NT2/D1 (cell line): ENCODE data around the gene BRPF1.
"Not testable (repeated sequence)": the region's sequence is repeated elsewhere in the genome, so short reads cannot be mapped to it uniquely, and the experiment has no call there.

ENCODE experiments used
- DNase-seq: peaks from one replicate; pipeline ENCODE4 v3.0.0-alpha.2; 2011; ENCODE audit warnings: low read depth, low spot score
- H3K27me3 ChIP-seq: 2 replicates; pipeline ENCODE4 v1.6.0; 2011; ENCODE audit warnings: mild to moderate bottlenecking; ENCODE audit not compliant: insufficient read length, insufficient read depth
- H3K36me3 ChIP-seq: 2 replicates; pipeline ENCODE4 v1.6.1; 2011; ENCODE audit warnings: mild to moderate bottlenecking, low read length, mixed read lengths; ENCODE audit not compliant: insufficient read depth, insufficient read length
- H3K4me1 ChIP-seq: 2 replicates; pipeline ENCODE4 v1.5.1; 2011; ENCODE audit not compliant: insufficient read depth, insufficient read length
- H3K4me3 ChIP-seq: 2 replicates; pipeline ENCODE4 v1.5.1; 2011; ENCODE audit warnings: low read depth; ENCODE audit not compliant: insufficient read length
- H3K9ac ChIP-seq: 2 replicates; pipeline ENCODE4 v1.6.0; 2011; ENCODE audit warnings: low read depth; ENCODE audit not compliant: insufficient read length
- H3K9me3 ChIP-seq: 2 replicates; pipeline ENCODE4 v1.5.1; 2011; ENCODE audit warnings: mild to moderate bottlenecking, low read length; ENCODE audit not compliant: insufficient read depth
- SUZ12 ChIP-seq: IDR thresholded peaks from 2 replicates; pipeline ENCODE4 v1.6.1; 2011; ENCODE audit not compliant: insufficient read length, insufficient read depth; ENCODE audit errors: extremely low read depth
- YY1 ChIP-seq: IDR thresholded peaks from 2 replicates; pipeline ENCODE4 v1.6.1; 2011; ENCODE audit not compliant: insufficient read length, insufficient read depth
- ZNF274 ChIP-seq: IDR thresholded peaks from 2 replicates; pipeline ENCODE4 v1.6.1; 2011; ENCODE audit warnings: mild to moderate bottlenecking, low read depth, low read length

BRPF1 gene

GRCh38 chr3:9770276-9770812 lies 38.8 kb downstream of the BRPF1 start:
- TF ChIP-seq ZNF274, result no peak
- no peak for TF ChIP-seq YY1
- no peak for TF ChIP-seq SUZ12
- H3K4me3 ChIP-seq, result peak overlapping the region; percentile 35
- H3K4me1 ChIP-seq, result peaks cover 11% of the 10 kb centered on the region
- peaks cover 13% of the 10 kb centered on the region for H3K27me3 ChIP-seq
- no peaks in the 10 kb centered on the region for H3K9me3 ChIP-seq
- H3K9ac ChIP-seq, result peak overlapping the region; percentile 79
- no peak for DNase-seq
- H3K36me3 ChIP-seq, result peaks cover 6% of the 10 kb centered on the region

GRCh38 chr3:9771007-9771406 lies 39.5 kb downstream of the BRPF1 start:
- not testable (repeated sequence) for H3K9me3 ChIP-seq, H3K36me3 ChIP-seq, H3K4me1 ChIP-seq, DNase-seq, H3K4me3 ChIP-seq, H3K9ac ChIP-seq
- peaks cover 13% of the 10 kb centered on the region for H3K27me3 ChIP-seq

GRCh38 chr3:9776896-9777693 lies 45.6 kb downstream of the BRPF1 start:
- no peak overlapping the region for H3K9ac ChIP-seq
- H3K27me3 ChIP-seq, result no peaks in the 10 kb centered on the region
- no peak for DNase-seq
- peaks cover 5% of the 10 kb centered on the region for H3K4me1 ChIP-seq
- H3K4me3 ChIP-seq, result no peak overlapping the region
- H3K36me3 ChIP-seq, result peaks cover 22% of the 10 kb centered on the region
- no peaks in the 10 kb centered on the region for H3K9me3 ChIP-seq
- TF ChIP-seq SUZ12, result no peak
- no peak for TF ChIP-seq YY1
- TF ChIP-seq ZNF274, result no peak

- Histone ChIP-seq H3K9ac (no peak overlapping the region), H3K9me3 (no peaks in the 10 kb centered on the region), H3K27me3 (no peaks in the 10 kb centered on the region), H3K4me3 (no peak overlapping the region), H3K36me3 (peaks cover 27% of the 10 kb centered on the region), H3K4me1 (peaks cover 5% of the 10 kb centered on the region)
- TF ChIP-seq ZNF274 (no peak), YY1 (no peak), SUZ12 (no peak)
- no peak for DNase-seq
These were observed 46.1 kb downstream of the BRPF1 start for GRCh38 chr3:9777694-9778021.

GRCh38 chr3:9778143-9779074 lies 46.9 kb downstream of the BRPF1 start:
- H3K4me1 ChIP-seq, result peaks cover 5% of the 10 kb centered on the region
- H3K27me3 ChIP-seq, result no peaks in the 10 kb centered on the region
- no peak overlapping the region for H3K9ac ChIP-seq
- H3K36me3 ChIP-seq, result peaks cover 30% of the 10 kb centered on the region
- no peak overlapping the region for H3K4me3 ChIP-seq
- TF ChIP-seq SUZ12, result no peak
- TF ChIP-seq ZNF274, result no peak
- TF ChIP-seq YY1, result no peak
- no peak for DNase-seq
- H3K9me3 ChIP-seq, result no peaks in the 10 kb centered on the region

GRCh38 chr3:9779075-9779593 lies 47.6 kb downstream of the BRPF1 start:
- Histone ChIP-seq H3K36me3 (peaks cover 36% of the 10 kb centered on the region), H3K9ac (no peak overlapping the region)
- no peak for DNase-seq

More at GRCh38 chr3:9779075-9779593, 47.6 kb downstream of the BRPF1 start:
- H3K27me3 ChIP-seq, result no peaks in the 10 kb centered on the region
- no peaks in the 10 kb centered on the region for H3K9me3 ChIP-seq
- H3K4me1 ChIP-seq, result peaks cover 9% of the 10 kb centered on the region
- H3K4me3 ChIP-seq, result no peak overlapping the region
- no peak for TF ChIP-seq ZNF274
- no peak for TF ChIP-seq SUZ12
- TF ChIP-seq YY1, result no peak
